H1 (cell line): ENCODE results near the gene IFT25. TPM values are rescaled to one million over a fixed set of nuclear protein-coding genes. Genes with fewer than 3 reads are reported as not detected.

Experiments used
- BACH1 ChIP-seq: IDR thresholded peaks from 2 replicates; pipeline ENCODE4 v1.6.1; 2012; ENCODE audit warnings: low read length, improper control_type of control experiment
- GABPA ChIP-seq: IDR thresholded peaks from 2 replicates; pipeline ENCODE4 v1.6.1; 2011; ENCODE audit warnings: mild to moderate bottlenecking, low read length, moderate library complexity, borderline replicate concordance; ENCODE audit not compliant: insufficient read depth
- KDM4A ChIP-seq: IDR thresholded peaks from one replicate; pipeline ENCODE4 v1.7.1; 2012; ENCODE audit warnings: low read depth, mild to moderate bottlenecking, moderate library complexity, low read length, inconsistent platforms; ENCODE audit not compliant: severe bottlenecking
- POU5F1 ChIP-seq: IDR thresholded peaks from 2 replicates; pipeline ENCODE4 v1.6.1; 2011; ENCODE audit warnings: low read depth, mild to moderate bottlenecking, low read length, moderate library complexity
- TCF12 ChIP-seq: IDR thresholded peaks from 2 replicates; pipeline ENCODE4 v1.6.1; 2011; ENCODE audit warnings: low read depth, mild to moderate bottlenecking, low read length
- polyA plus RNA-seq, 7 experiments: library from polyadenylated mRNA; depleted of rRNA in 3 of 7; stranded (reverse) in 5 of 7; unstranded in 2 of 7; fragments of >200 nt in 5 of 7; fragments of 200-250 nt in 2 of 7; gene quantifications; 1 replicate in 5 of 7; 2 replicates in 1 of 7; 4 replicates in 1 of 7; pipeline versions ENCODE4 v1.2.1 to v1.2.3, GENCODE V29; 2011 to 2013; ENCODE audit warnings: missing spikeins in 2 of 7, mixed read lengths in 2 of 7
- total RNA-seq: library from RNA; stranded (reverse); fragmentation: NEBNext Ultra II Directional; extraction: Animal tissue kit (Norgen Biotek cat#: 25700); gene quantifications from 2 replicates; pipeline ENCODE4 v1.2.1, GENCODE V29; 2021
- TF ChIP-seq, protein P1 (sequence below): fragments of 300-600 bp; sonication (generic); IDR thresholded peaks from 2 replicates; pipeline ENCODE4 v1.7.1; 2012; ENCODE audit warnings: low read length, moderate library complexity, mild to moderate bottlenecking, inconsistent platforms; ENCODE audit not compliant: insufficient replicate concordance
- TF ChIP-seq, protein P2 (sequence below): IDR thresholded peaks from 2 replicates; pipeline ENCODE4 v1.6.1; 2011; ENCODE audit warnings: low read depth, mild to moderate bottlenecking, low read length; ENCODE audit not compliant: insufficient read depth

Gene IFT25
- total and polyA plus RNA-seq, 2 of the 8 experiments (the other 6 are each of a cell fraction or from before 2014, with no cell fraction given) = 15.0 to 36.3 TPM

DNA sequence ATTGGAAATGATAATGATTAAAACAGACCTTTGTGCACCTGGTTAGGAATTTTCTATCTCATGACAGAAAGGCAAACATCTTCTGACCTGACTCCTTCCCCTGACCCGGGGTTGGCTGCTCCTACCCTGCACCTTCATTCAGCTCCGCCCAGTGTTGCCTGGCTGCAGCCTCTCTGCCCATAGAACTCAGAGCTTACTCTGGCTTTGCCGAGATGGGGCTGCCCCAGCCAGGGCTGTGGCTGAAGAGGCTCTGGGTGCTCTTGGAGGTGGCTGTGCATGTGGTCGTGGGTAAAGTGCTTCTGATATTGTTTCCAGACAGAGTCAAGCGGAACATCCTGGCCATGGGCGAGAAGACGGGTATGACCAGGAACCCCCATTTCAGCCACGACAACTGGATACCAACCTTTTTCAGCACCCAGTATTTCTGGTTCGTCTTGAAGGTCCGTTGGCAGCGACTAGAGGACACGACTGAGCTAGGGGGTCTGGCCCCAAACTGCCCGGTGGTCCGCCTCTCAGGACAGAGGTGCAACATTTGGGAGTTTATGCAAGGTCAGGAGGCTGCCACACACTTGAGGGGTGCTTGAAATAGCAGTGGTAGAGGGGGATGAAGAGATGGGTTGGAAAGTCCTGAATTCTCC is 51.4 kb downstream of the IFT25 start, which contains the start of gene DIO1 (continued):
- TF ChIP-seq, protein P1, sequence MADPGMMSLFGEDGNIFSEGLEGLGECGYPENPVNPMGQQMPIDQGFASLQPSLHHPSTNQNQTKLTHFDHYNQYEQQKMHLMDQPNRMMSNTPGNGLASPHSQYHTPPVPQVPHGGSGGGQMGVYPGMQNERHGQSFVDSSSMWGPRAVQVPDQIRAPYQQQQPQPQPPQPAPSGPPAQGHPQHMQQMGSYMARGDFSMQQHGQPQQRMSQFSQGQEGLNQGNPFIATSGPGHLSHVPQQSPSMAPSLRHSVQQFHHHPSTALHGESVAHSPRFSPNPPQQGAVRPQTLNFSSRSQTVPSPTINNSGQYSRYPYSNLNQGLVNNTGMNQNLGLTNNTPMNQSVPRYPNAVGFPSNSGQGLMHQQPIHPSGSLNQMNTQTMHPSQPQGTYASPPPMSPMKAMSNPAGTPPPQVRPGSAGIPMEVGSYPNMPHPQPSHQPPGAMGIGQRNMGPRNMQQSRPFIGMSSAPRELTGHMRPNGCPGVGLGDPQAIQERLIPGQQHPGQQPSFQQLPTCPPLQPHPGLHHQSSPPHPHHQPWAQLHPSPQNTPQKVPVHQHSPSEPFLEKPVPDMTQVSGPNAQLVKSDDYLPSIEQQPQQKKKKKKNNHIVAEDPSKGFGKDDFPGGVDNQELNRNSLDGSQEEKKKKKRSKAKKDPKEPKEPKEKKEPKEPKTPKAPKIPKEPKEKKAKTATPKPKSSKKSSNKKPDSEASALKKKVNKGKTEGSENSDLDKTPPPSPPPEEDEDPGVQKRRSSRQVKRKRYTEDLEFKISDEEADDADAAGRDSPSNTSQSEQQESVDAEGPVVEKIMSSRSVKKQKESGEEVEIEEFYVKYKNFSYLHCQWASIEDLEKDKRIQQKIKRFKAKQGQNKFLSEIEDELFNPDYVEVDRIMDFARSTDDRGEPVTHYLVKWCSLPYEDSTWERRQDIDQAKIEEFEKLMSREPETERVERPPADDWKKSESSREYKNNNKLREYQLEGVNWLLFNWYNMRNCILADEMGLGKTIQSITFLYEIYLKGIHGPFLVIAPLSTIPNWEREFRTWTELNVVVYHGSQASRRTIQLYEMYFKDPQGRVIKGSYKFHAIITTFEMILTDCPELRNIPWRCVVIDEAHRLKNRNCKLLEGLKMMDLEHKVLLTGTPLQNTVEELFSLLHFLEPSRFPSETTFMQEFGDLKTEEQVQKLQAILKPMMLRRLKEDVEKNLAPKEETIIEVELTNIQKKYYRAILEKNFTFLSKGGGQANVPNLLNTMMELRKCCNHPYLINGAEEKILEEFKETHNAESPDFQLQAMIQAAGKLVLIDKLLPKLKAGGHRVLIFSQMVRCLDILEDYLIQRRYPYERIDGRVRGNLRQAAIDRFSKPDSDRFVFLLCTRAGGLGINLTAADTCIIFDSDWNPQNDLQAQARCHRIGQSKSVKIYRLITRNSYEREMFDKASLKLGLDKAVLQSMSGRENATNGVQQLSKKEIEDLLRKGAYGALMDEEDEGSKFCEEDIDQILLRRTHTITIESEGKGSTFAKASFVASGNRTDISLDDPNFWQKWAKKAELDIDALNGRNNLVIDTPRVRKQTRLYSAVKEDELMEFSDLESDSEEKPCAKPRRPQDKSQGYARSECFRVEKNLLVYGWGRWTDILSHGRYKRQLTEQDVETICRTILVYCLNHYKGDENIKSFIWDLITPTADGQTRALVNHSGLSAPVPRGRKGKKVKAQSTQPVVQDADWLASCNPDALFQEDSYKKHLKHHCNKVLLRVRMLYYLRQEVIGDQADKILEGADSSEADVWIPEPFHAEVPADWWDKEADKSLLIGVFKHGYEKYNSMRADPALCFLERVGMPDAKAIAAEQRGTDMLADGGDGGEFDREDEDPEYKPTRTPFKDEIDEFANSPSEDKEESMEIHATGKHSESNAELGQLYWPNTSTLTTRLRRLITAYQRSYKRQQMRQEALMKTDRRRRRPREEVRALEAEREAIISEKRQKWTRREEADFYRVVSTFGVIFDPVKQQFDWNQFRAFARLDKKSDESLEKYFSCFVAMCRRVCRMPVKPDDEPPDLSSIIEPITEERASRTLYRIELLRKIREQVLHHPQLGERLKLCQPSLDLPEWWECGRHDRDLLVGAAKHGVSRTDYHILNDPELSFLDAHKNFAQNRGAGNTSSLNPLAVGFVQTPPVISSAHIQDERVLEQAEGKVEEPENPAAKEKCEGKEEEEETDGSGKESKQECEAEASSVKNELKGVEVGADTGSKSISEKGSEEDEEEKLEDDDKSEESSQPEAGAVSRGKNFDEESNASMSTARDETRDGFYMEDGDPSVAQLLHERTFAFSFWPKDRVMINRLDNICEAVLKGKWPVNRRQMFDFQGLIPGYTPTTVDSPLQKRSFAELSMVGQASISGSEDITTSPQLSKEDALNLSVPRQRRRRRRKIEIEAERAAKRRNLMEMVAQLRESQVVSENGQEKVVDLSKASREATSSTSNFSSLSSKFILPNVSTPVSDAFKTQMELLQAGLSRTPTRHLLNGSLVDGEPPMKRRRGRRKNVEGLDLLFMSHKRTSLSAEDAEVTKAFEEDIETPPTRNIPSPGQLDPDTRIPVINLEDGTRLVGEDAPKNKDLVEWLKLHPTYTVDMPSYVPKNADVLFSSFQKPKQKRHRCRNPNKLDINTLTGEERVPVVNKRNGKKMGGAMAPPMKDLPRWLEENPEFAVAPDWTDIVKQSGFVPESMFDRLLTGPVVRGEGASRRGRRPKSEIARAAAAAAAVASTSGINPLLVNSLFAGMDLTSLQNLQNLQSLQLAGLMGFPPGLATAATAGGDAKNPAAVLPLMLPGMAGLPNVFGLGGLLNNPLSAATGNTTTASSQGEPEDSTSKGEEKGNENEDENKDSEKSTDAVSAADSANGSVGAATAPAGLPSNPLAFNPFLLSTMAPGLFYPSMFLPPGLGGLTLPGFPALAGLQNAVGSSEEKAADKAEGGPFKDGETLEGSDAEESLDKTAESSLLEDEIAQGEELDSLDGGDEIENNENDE = no peak
- no peak for TF ChIP-seq TCF12
- TF ChIP-seq BACH1 = no peak
- TF ChIP-seq KDM4A = no peak
- TF ChIP-seq GABPA = no peak
- TF ChIP-seq, protein P2, sequence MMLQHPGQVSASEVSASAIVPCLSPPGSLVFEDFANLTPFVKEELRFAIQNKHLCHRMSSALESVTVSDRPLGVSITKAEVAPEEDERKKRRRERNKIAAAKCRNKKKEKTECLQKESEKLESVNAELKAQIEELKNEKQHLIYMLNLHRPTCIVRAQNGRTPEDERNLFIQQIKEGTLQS = no peak
- TF ChIP-seq POU5F1 = no peak
